HG03103 (cell line): ENCODE results near the gene CGNL1.

Experiments used
- ATAC-seq: cut with Tn5 transposase; IDR thresholded peaks from one replicate; pipeline ENCODE4 v1.9.1; 2021; ENCODE audit warnings: low read depth; ENCODE audit not compliant: unreplicated experiment

CGNL1 gene

GRCh38 chr15:57557810-57558209, 181.5 kb downstream of the CGNL1 start:
- ATAC-seq: no peak

GRCh38 chr15:57559875-57560274, 183.6 kb downstream of the CGNL1 start:
- no peak for ATAC-seq

GRCh38 chr15:57561041-57561711, 184.9 kb downstream of the CGNL1 start:
- ATAC-seq: peak; percentile 78

GRCh38 chr15:57562196-57562769, 186.0 kb downstream of the CGNL1 start:
- ATAC-seq: no peak

- no peak for ATAC-seq
Measured at GRCh38 chr15:57563416-57563815, 187.1 kb downstream of the CGNL1 start.

- no peak for ATAC-seq
Measured at GRCh38 chr15:57565311-57565710, 189.0 kb downstream of the CGNL1 start.

- no peak for ATAC-seq
Measured at GRCh38 chr15:57566834-57567233, 190.5 kb downstream of the CGNL1 start.

GRCh38 chr15:57567891-57568290, 191.6 kb downstream of the CGNL1 start:
- no peak for ATAC-seq

- ATAC-seq: no peak
Measured at GRCh38 chr15:57568299-57568698, 192.0 kb downstream of the CGNL1 start.

- ATAC-seq: no peak
Measured at GRCh38 chr15:57570340-57570739, 194.0 kb downstream of the CGNL1 start.

GRCh38 chr15:57570994-57571393, 194.7 kb downstream of the CGNL1 start:
- no peak for ATAC-seq

- ATAC-seq: no peak
Measured at GRCh38 chr15:57571725-57572124, 195.4 kb downstream of the CGNL1 start.

- ATAC-seq: no peak
Measured at GRCh38 chr15:57572468-57572867, 196.2 kb downstream of the CGNL1 start.

- no peak for ATAC-seq
Measured at GRCh38 chr15:57573151-57573550, 196.8 kb downstream of the CGNL1 start.

GRCh38 chr15:57575363-57575762, 199.1 kb downstream of the CGNL1 start:
- ATAC-seq: no peak

GRCh38 chr15:57578288-57578900, 202.1 kb downstream of the CGNL1 start:
- no peak for ATAC-seq

GRCh38 chr15:57580428-57580827, 204.1 kb downstream of the CGNL1 start:
- ATAC-seq: no peak

GRCh38 chr15:57580866-57581265, 204.6 kb downstream of the CGNL1 start:
- no peak for ATAC-seq

GRCh38 chr15:57582090-57582489, 205.8 kb downstream of the CGNL1 start:
- no peak for ATAC-seq

GRCh38 chr15:57583282-57583681, 207.0 kb downstream of the CGNL1 start:
- ATAC-seq: no peak

- ATAC-seq: no peak
Measured at GRCh38 chr15:57583720-57584119, 207.4 kb downstream of the CGNL1 start.
